GM19043 (cell line): ENCODE measurements around the gene MAFB.
"Not testable (repeated sequence)": the region's sequence is repeated elsewhere in the genome, so short reads cannot be mapped to it uniquely, and the experiment has no call there.

Experiments
- ATAC-seq: cut with Tn5 transposase; IDR thresholded peaks from one replicate; pipeline ENCODE4 v1.9.1; 2021; ENCODE audit warnings: low read depth; ENCODE audit not compliant: unreplicated experiment

Gene MAFB

GRCh38 chr20:40689100-40689942 is at the start of gene MAFB:
TSS of gene MAFB (minus strand) at chr20:40689236. CDS start at chr20:40688850, 386 bp downstream.
- ATAC-seq = peak; percentile 14

- not testable (repeated sequence) for ATAC-seq
Observed at GRCh38 chr20:40736468-40736867, 47.4 kb upstream of the MAFB start.

GRCh38 chr20:40728996-40729395 is 40.0 kb upstream of the MAFB start:
- ATAC-seq = no peak

- no peak for ATAC-seq
Observed at GRCh38 chr20:40728470-40728869, 39.4 kb upstream of the MAFB start.

GRCh38 chr20:40727960-40728359 is 38.9 kb upstream of the MAFB start:
- ATAC-seq = no peak

GRCh38 chr20:40726776-40727175 is 37.7 kb upstream of the MAFB start:
- no peak for ATAC-seq

GRCh38 chr20:40724566-40724965 is 35.5 kb upstream of the MAFB start:
- ATAC-seq = no peak

GRCh38 chr20:40720826-40721225 is 31.8 kb upstream of the MAFB start:
- no peak for ATAC-seq

GRCh38 chr20:40720099-40720498 is 31.1 kb upstream of the MAFB start:
- ATAC-seq = no peak

GRCh38 chr20:40718982-40719729 is 30.1 kb upstream of the MAFB start:
- ATAC-seq = no peak

- no peak for ATAC-seq
Observed at GRCh38 chr20:40718214-40718977, 29.4 kb upstream of the MAFB start.

GRCh38 chr20:40717343-40717865 is 28.4 kb upstream of the MAFB start:
- no peak for ATAC-seq

GRCh38 chr20:40715491-40715890 is 26.5 kb upstream of the MAFB start:
- no peak for ATAC-seq

GRCh38 chr20:40714916-40715315 is 25.9 kb upstream of the MAFB start:
- ATAC-seq = no peak

GRCh38 chr20:40714109-40714508 is 25.1 kb upstream of the MAFB start:
- ATAC-seq = no peak

GRCh38 chr20:40713508-40713907 is 24.5 kb upstream of the MAFB start:
- ATAC-seq = no peak

GRCh38 chr20:40711079-40711478 is 22.0 kb upstream of the MAFB start:
- ATAC-seq = no peak

- no peak for ATAC-seq
Observed at GRCh38 chr20:40710603-40711002, 21.6 kb upstream of the MAFB start.

- no peak for ATAC-seq
Observed at GRCh38 chr20:40706977-40707582, 18.0 kb upstream of the MAFB start.

- ATAC-seq = no peak
Observed at GRCh38 chr20:40705413-40705812, 16.4 kb upstream of the MAFB start.
